Endothelial cell of umbilical vein (primary cell): Measurements from ENCODE around the gene QDPR. TPM values are rescaled to one million over a fixed set of nuclear protein-coding genes. Genes with fewer than 3 reads are reported as not detected.

Experiments used
- BruUV-seq: library from RNA; stranded (reverse); fragments of 400-500 nt; replicated peaks from 2 replicates; lab custom pipeline; 2021; lab: Mats Ljungman, UMichigan
- CTCF ChIA-PET: fragments of 300-600, 350-600 bp; sonication (Branson Sonifier 250); formaldehyde crosslinking; loops from one replicate; lab custom pipeline; 2021; ENCODE audit warnings: antibody characterized with exemption, inconsistent platforms; lab: Charles Lee
- POLR2A ChIA-PET: fragments of 300-600, 350-600 bp; sonication (Branson Sonifier 250); formaldehyde crosslinking; loops from one replicate; lab custom pipeline; 2021; ENCODE audit warnings: antibody characterized with exemption, inconsistent platforms; lab: Charles Lee
- DNase-seq: peaks from one replicate; pipeline ENCODE4 v3.0.0-alpha.2; 2011; ENCODE audit warnings: low read depth, low spot score
- FAIRE-seq: peaks from 2 replicates; lab custom pipeline; 2011; peaks lifted over from hg19 to GRCh38; lab: Jason Lieb, UNC
- H2AFZ ChIP-seq: 2 replicates; pipeline ENCODE4 v1.6.0; 2012; ENCODE audit warnings: low read depth, low read length, control low read depth, inconsistent platforms
- H3K27ac ChIP-seq: 2 replicates; pipeline ENCODE4 v1.5.1; 2011; ENCODE audit warnings: low read depth, mild to moderate bottlenecking, control low read depth, low read length, moderate library complexity; ENCODE audit not compliant: insufficient read depth
- H3K27me3 ChIP-seq, 2 experiments: 2 replicates each; pipeline versions ENCODE4 v1.6.0 to v1.6.1; 2011; ENCODE audit warnings: low read length in 2 of 2, mixed read lengths in 1 of 2; ENCODE audit not compliant: control insufficient read depth in 2 of 2, insufficient read depth in 2 of 2
- H3K36me3 ChIP-seq, 2 experiments: 2 replicates in 1 of 2; 3 replicates in 1 of 2; pipeline ENCODE4 v1.5.1; 2011; ENCODE audit warnings: low read length in 2 of 2, mild to moderate bottlenecking in 1 of 2, moderate library complexity in 1 of 2; ENCODE audit not compliant: control insufficient read depth in 2 of 2, insufficient read depth in 2 of 2; ENCODE audit errors: extremely low read depth in 1 of 2
- H3K4me1 ChIP-seq: 3 replicates; pipeline ENCODE4 v1.5.1; 2011; ENCODE audit warnings: mild to moderate bottlenecking, low read length; ENCODE audit not compliant: control insufficient read depth, insufficient read depth; ENCODE audit errors: extremely low read depth
- H3K4me2 ChIP-seq: 2 replicates; pipeline ENCODE4 v1.6.1; 2011; ENCODE audit warnings: low read length, control low read depth, mixed read lengths; ENCODE audit not compliant: insufficient read depth
- H3K4me3 ChIP-seq, 3 experiments: fragments of 200-600 bp in 1 of 3; sonication (generic), shearing (Covaris generic) in 1 of 3; replicated peaks in 1 of 3; 2 replicates each; pipeline ENCODE4 v1.5.1; 2011 to 2016; ENCODE audit warnings: control low read depth in 3 of 3, low read length in 3 of 3, mild to moderate bottlenecking in 2 of 3, inconsistent platforms in 1 of 3, low read depth in 1 of 3, moderate library complexity in 1 of 3; ENCODE audit not compliant: insufficient read depth in 1 of 3
- H3K79me2 ChIP-seq: 2 replicates; pipeline ENCODE4 v1.6.0; 2012; ENCODE audit warnings: low read length, inconsistent platforms; ENCODE audit not compliant: control insufficient read depth, insufficient read depth
- H3K9ac ChIP-seq: replicated peaks from 2 replicates; pipeline ENCODE3; 2011; ENCODE audit warnings: low read length, control low read depth; ENCODE audit not compliant: insufficient read depth; ENCODE audit errors: extremely low read depth
- H3K9me1 ChIP-seq: replicated peaks from 3 replicates; pipeline ENCODE4 v1.6.0; 2011; ENCODE audit warnings: mild to moderate bottlenecking, low read length; ENCODE audit not compliant: control insufficient read depth, insufficient read depth; ENCODE audit errors: extremely low read depth
- H3K9me3 ChIP-seq: replicated peaks from 2 replicates; pipeline ENCODE4 v1.5.1; 2012; ENCODE audit warnings: low read length, inconsistent platforms; ENCODE audit not compliant: control insufficient read depth, insufficient read depth
- H4K20me1 ChIP-seq: replicated peaks from 2 replicates; pipeline ENCODE3; 2011; ENCODE audit warnings: mild to moderate bottlenecking, low read length; ENCODE audit not compliant: control insufficient read depth, insufficient read depth; ENCODE audit errors: extremely low read depth
- CTCF ChIP-seq, 2 donors: IDR thresholded peaks; 1 replicate in 1 of 2; 2 replicates in 1 of 2; pipeline ENCODE4 v1.5.1; 2011; ENCODE audit warnings: low read length in 2 of 2, mild to moderate bottlenecking in 2 of 2, moderate library complexity in 2 of 2, control low read depth in 1 of 2, inconsistent platforms in 1 of 2, low read depth in 1 of 2; ENCODE audit not compliant: insufficient read depth in 1 of 2; ENCODE audit errors: extremely low read depth in 1 of 2
- EZH2 ChIP-seq: IDR thresholded peaks from 2 replicates; pipeline ENCODE4 v1.6.1; 2012; ENCODE audit warnings: borderline replicate concordance, low read depth, mild to moderate bottlenecking, moderate library complexity, low read length, inconsistent platforms; ENCODE audit not compliant: severe bottlenecking
- FOS ChIP-seq: IDR thresholded peaks from 2 replicates; pipeline ENCODE4 v1.6.1; 2011; ENCODE audit warnings: mild to moderate bottlenecking, low read length, moderate library complexity, borderline replicate concordance; ENCODE audit not compliant: insufficient read depth
- GATA2 ChIP-seq: IDR thresholded peaks from 2 replicates; pipeline ENCODE4 v1.7.0; 2011; ENCODE audit warnings: low read depth, mild to moderate bottlenecking, moderate library complexity, mixed read lengths, low read length; ENCODE audit not compliant: insufficient read length, insufficient read depth
- JUN ChIP-seq: IDR thresholded peaks from 2 replicates; pipeline ENCODE4 v1.6.1; 2011; ENCODE audit warnings: borderline replicate concordance, low read depth; ENCODE audit not compliant: insufficient read length, insufficient read depth
- MAX ChIP-seq: IDR thresholded peaks from 2 replicates; pipeline ENCODE4 v1.6.1; 2011; ENCODE audit not compliant: insufficient read depth, insufficient read length
- MYC ChIP-seq: IDR thresholded peaks from one replicate; pipeline ENCODE4 v1.6.1; 2011; ENCODE audit warnings: mild to moderate bottlenecking, low read depth, low read length
- POLR2A ChIP-seq: IDR thresholded peaks from 2 replicates; pipeline ENCODE4 v1.6.1; 2012; ENCODE audit warnings: low read depth, mild to moderate bottlenecking, control low read depth, low read length
- POLR2AphosphoS5 ChIP-seq: IDR thresholded peaks from 2 replicates; pipeline ENCODE4 v1.6.1; 2012; ENCODE audit warnings: low read depth, mild to moderate bottlenecking, control low read depth, low read length, moderate library complexity; ENCODE audit not compliant: insufficient read depth
- dilution Hi-C: fragments of 300-500 bp; cut with MboI; formaldehyde crosslinking; loops from one replicate; pipeline ENCODE4 v1.15.0; 2019; ENCODE audit warnings: low sequenced_read_pairs; ENCODE audit not compliant: extremely low pct_ligation_motif_present
- intact Hi-C: fragments of 100-400 bp; cut with micrococcal nuclease; formaldehyde crosslinking; loops from one replicate; pipeline ENCODE4 v1.10.0; 2022
- polyA plus RNA-seq, 4 experiments: library from polyadenylated mRNA; depleted of rRNA in 3 of 4; stranded (reverse) in 3 of 4; unstranded in 1 of 4; fragments of >200 nt; gene quantifications; 2 replicates each; pipeline versions ENCODE4 v1.2.1 to v1.2.3, GENCODE V29; 2011 to 2012; ENCODE audit warnings: missing spikeins in 1 of 4
- total RNA-seq: library from RNA; stranded (reverse); gene quantifications from 2 replicates; pipeline ENCODE4 v1.2.3, GENCODE V29; 2021

QDPR gene
- total and polyA plus RNA-seq, 2 donors (not counting 3 experiments of a cell fraction or from before 2014, with no cell fraction given): 20.5 to 20.9 TPM

DNA sequence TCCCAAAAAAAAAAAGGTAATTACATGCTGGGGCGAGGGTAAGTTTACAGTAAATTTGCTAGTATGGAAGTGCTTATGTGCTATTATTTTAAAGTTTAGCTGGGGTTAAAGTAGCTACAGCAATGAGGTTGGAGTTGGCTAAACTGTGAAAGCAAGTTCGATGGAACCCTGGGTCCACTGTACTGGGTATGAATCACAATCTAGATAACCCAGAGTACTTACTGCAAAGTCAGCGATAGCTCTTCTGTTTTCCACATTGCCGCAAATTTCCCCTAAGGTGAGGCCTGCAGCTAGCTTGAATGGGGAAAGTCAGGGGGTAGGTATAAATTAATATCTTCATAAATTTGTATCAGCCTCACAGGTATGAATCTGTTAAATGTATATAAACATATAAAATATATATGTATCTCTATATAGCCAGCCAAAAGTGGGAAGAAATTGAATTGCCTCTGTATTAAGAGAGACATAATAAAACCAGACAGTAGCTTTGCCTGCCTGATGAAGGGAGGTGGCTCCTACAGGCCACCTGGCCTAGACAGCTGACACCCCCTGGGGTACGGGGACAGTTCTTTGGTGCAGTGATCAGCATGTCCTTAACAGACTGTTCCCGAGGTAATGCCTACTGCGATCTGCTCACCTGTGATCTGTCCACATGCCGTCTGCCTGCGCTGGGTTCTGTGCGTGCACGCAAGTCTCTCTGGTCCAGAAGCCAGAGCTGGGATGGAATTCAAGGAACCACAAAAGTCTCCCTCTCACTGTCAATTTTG lies 33.7 kb upstream of the QDPR start:
- BruUV-seq: no TSS peak
- Histone ChIP-seq H3K9me3 (no peaks in the 10 kb centered on the region), H3K4me1 (peaks cover 4% of the 10 kb centered on the region), H3K79me2 (no peaks in the 10 kb centered on the region), H3K4me2 (no peak overlapping the region), H3K9ac (no peak overlapping the region), H3K27ac (no peak overlapping the region), H4K20me1 (no peaks in the 10 kb centered on the region), H3K36me3 (no peaks in the 10 kb centered on the region), H3K27me3 (peaks cover 0 to 3% of the 10 kb centered on the region in 2 experiments), H3K9me1 (no peaks in the 10 kb centered on the region), H2AFZ (no peak overlapping the region), H3K4me3 (no peak overlapping the region)
- dilution Hi-C loops (no loop called here), intact Hi-C loops (no loop called here)
- FAIRE-seq (no peak), DNase-seq (no peak)
- ChIA-PET POLR2A (no interaction called here), CTCF (interaction anchor here (1.5 to 1.7 kb wide), 2 partner anchors 10 to 91 kb away, joined by 3 to 4 read pairs; no protein-coding TSS in a partner anchor)
- TF ChIP-seq MYC: no peak
- no peak for TF ChIP-seq JUN
- no peak for TF ChIP-seq POLR2AphosphoS5
- no peak for TF ChIP-seq POLR2A
- TF ChIP-seq EZH2: no peak
- TF ChIP-seq GATA2: no peak
- no peak for TF ChIP-seq FOS
- no peak for TF ChIP-seq MAX
- no peak for TF ChIP-seq CTCF (IDR thresholded peaks at IDR 0.05; ENCODE audit: extremely low read depth in 1 of 2, insufficient read depth in 1 of 2, low read depth in 1 of 2, low read length in 2 of 2)
